ENCODE measurements around the gene BRD3. TPM values are rescaled to one million over a fixed set of nuclear protein-coding genes. Genes with fewer than 3 reads are reported as not detected.
A peak's percentile ranks its signal among the peaks of the same experiment; 100 is the strongest.

BRD3 gene
- total RNA-seq, 1 experiment from 2014 or later = 108 TPM

DNA sequence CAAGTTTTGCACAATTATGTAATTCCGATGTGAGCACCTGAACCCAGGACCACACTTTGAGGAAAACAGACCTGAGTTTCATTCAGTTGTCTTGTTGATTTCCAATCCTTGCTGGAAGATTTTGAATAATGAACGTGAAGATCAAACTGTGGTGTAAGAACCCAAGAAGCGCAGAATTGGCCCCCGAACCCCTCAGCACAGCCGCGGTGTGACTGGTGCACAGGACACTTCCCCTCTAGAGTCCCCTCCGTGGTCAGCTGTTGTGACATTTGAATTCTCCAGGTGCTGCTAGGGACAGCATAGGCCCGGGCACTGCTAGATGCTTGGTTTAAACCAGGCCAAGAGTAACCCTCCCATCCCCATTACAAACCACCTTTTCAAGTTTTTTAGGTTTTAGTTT is 40.8 kb downstream of the BRD3 start:
- Mint-ChIP-seq H3K27ac (0 out of 2 replicates have a peak overlapping the region, but pooled peaks have one; percentile 63), H3K4me1 (peaks cover 10% of the 10 kb centered on the region; the same call in 1 of the 2 replicates), H3K27me3 (ENCODE audit: low read depth) (no peaks in the 10 kb centered on the region), H3K9me3 (no peaks in the 10 kb centered on the region), H3K4me3 (peak overlapping the region; percentile 68), H3K36me3 (peaks cover 9% of the 10 kb centered on the region)
- no peak for DNase-seq (ENCODE audit: low spot score)
- ATAC-seq = no peak
- ChIA-PET CTCF (no interaction called here), POLR2A (no interaction called here)
- TF ChIP-seq, protein P1, sequence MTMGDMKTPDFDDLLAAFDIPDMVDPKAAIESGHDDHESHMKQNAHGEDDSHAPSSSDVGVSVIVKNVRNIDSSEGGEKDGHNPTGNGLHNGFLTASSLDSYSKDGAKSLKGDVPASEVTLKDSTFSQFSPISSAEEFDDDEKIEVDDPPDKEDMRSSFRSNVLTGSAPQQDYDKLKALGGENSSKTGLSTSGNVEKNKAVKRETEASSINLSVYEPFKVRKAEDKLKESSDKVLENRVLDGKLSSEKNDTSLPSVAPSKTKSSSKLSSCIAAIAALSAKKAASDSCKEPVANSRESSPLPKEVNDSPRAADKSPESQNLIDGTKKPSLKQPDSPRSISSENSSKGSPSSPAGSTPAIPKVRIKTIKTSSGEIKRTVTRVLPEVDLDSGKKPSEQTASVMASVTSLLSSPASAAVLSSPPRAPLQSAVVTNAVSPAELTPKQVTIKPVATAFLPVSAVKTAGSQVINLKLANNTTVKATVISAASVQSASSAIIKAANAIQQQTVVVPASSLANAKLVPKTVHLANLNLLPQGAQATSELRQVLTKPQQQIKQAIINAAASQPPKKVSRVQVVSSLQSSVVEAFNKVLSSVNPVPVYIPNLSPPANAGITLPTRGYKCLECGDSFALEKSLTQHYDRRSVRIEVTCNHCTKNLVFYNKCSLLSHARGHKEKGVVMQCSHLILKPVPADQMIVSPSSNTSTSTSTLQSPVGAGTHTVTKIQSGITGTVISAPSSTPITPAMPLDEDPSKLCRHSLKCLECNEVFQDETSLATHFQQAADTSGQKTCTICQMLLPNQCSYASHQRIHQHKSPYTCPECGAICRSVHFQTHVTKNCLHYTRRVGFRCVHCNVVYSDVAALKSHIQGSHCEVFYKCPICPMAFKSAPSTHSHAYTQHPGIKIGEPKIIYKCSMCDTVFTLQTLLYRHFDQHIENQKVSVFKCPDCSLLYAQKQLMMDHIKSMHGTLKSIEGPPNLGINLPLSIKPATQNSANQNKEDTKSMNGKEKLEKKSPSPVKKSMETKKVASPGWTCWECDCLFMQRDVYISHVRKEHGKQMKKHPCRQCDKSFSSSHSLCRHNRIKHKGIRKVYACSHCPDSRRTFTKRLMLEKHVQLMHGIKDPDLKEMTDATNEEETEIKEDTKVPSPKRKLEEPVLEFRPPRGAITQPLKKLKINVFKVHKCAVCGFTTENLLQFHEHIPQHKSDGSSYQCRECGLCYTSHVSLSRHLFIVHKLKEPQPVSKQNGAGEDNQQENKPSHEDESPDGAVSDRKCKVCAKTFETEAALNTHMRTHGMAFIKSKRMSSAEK (CRISPR knock-in tag; IDR thresholded peaks at IDR 0.05; ENCODE audit: borderline replicate concordance) = no peak
- TF ChIP-seq NR3C1 (CRISPR knock-in tag; conservative IDR thresholded peaks at IDR 0.05; ENCODE audit: low read depth) = no peak

DNA sequence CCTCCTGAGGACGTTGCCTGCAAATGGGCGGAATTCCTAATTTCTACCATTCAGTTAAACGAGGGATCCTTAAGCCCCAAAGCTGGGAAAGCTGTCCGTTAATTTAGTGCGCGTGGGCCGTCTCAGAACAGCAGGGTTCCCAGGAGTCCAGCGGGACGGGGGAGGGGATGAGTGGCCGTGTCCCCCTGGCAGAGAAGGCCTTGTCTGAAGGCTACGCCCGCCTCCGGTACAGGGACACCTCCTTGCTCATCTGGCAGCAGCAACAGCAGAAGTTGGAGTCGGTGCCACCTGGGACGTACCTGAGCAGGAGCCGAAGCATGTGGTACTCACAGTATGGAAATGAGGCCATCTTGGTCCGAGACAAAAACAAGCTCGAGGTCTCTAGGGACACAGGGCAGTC is 41.2 kb downstream of the BRD3 start:
- no peaks in the 10 kb centered on the region for H3K9me3 Mint-ChIP-seq
- no peak for DNase-seq (ENCODE audit: low spot score)
- no peaks in the 10 kb centered on the region for H3K27me3 Mint-ChIP-seq (ENCODE audit: low read depth)
- peak overlapping the region; percentile 68 for H3K4me3 Mint-ChIP-seq
- peaks cover 10% of the 10 kb centered on the region; the same call in 1 of the 2 replicates for H3K4me1 Mint-ChIP-seq
- H3K27ac Mint-ChIP-seq = no peak overlapping the region
- ATAC-seq = no peak
- CTCF ChIA-PET = interaction anchor here (0.9 to 2.8 kb wide), 5 partner anchors 72 to 284 kb away, joined by 3 to 24 read pairs (median 4); no protein-coding TSS in a partner anchor
- TF ChIP-seq NFYB (CRISPR knock-in tag; conservative IDR thresholded peaks at IDR 0.05; ENCODE audit: low read depth) (no peak), FOXK1 (CRISPR knock-in tag; IDR thresholded peaks at IDR 0.05) (no peak), ZNF423 (CRISPR knock-in tag; IDR thresholded peaks at IDR 0.05) (no peak), NR1H2 (CRISPR knock-in tag; IDR thresholded peaks at IDR 0.05) (no peak), TEAD4 (CRISPR knock-in tag; IDR thresholded peaks at IDR 0.05) (no peak), CREB1 (CRISPR knock-in tag; IDR thresholded peaks at IDR 0.05) (no peak), TEAD1 (CRISPR knock-in tag; IDR thresholded peaks at IDR 0.05) (no peak), TCF7 (CRISPR knock-in tag; IDR thresholded peaks at IDR 0.05; ENCODE audit: low read depth) (no peak), NR3C1 (CRISPR knock-in tag; conservative IDR thresholded peaks at IDR 0.05; ENCODE audit: low read depth) (no peak), RELA (CRISPR knock-in tag; IDR thresholded peaks at IDR 0.05; ENCODE audit: borderline replicate concordance) (no peak)
- TF ChIP-seq, protein P2, sequence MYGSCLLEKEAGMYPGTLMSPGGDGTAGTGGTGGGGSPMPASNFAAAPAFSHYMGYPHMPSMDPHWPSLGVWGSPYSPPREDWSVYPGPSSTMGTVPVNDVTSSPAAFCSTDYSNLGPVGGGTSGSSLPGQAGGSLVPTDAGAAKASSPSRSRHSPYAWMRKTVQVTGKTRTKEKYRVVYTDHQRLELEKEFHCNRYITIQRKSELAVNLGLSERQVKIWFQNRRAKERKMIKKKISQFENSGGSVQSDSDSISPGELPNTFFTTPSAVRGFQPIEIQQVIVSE (CRISPR knock-in tag; IDR thresholded peaks at IDR 0.05; ENCODE audit: borderline replicate concordance) = no peak
- TF ChIP-seq, protein P3, sequence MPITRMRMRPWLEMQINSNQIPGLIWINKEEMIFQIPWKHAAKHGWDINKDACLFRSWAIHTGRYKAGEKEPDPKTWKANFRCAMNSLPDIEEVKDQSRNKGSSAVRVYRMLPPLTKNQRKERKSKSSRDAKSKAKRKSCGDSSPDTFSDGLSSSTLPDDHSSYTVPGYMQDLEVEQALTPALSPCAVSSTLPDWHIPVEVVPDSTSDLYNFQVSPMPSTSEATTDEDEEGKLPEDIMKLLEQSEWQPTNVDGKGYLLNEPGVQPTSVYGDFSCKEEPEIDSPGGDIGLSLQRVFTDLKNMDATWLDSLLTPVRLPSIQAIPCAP (CRISPR knock-in tag; IDR thresholded peaks at IDR 0.05) = no peak
- TF ChIP-seq, protein P4, sequence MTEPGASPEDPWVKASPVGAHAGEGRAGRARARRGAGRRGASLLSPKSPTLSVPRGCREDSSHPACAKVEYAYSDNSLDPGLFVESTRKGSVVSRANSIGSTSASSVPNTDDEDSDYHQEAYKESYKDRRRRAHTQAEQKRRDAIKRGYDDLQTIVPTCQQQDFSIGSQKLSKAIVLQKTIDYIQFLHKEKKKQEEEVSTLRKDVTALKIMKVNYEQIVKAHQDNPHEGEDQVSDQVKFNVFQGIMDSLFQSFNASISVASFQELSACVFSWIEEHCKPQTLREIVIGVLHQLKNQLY (CRISPR knock-in tag; IDR thresholded peaks at IDR 0.05) = no peak
- TF ChIP-seq, protein P5, sequence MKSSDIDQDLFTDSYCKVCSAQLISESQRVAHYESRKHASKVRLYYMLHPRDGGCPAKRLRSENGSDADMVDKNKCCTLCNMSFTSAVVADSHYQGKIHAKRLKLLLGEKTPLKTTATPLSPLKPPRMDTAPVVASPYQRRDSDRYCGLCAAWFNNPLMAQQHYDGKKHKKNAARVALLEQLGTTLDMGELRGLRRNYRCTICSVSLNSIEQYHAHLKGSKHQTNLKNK (CRISPR knock-in tag; IDR thresholded peaks at IDR 0.05) = no peak
- TF ChIP-seq, protein P6, sequence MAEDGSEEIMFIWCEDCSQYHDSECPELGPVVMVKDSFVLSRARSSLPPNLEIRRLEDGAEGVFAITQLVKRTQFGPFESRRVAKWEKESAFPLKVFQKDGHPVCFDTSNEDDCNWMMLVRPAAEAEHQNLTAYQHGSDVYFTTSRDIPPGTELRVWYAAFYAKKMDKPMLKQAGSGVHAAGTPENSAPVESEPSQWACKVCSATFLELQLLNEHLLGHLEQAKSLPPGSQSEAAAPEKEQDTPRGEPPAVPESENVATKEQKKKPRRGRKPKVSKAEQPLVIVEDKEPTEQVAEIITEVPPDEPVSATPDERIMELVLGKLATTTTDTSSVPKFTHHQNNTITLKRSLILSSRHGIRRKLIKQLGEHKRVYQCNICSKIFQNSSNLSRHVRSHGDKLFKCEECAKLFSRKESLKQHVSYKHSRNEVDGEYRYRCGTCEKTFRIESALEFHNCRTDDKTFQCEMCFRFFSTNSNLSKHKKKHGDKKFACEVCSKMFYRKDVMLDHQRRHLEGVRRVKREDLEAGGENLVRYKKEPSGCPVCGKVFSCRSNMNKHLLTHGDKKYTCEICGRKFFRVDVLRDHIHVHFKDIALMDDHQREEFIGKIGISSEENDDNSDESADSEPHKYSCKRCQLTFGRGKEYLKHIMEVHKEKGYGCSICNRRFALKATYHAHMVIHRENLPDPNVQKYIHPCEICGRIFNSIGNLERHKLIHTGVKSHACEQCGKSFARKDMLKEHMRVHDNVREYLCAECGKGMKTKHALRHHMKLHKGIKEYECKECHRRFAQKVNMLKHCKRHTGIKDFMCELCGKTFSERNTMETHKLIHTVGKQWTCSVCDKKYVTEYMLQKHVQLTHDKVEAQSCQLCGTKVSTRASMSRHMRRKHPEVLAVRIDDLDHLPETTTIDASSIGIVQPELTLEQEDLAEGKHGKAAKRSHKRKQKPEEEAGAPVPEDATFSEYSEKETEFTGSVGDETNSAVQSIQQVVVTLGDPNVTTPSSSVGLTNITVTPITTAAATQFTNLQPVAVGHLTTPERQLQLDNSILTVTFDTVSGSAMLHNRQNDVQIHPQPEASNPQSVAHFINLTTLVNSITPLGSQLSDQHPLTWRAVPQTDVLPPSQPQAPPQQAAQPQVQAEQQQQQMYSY (CRISPR knock-in tag; IDR thresholded peaks at IDR 0.05) = no peak
- peaks cover 9% of the 10 kb centered on the region for H3K36me3 Mint-ChIP-seq
- POLR2A ChIA-PET = no interaction called here
